Inflammatory macrophage (primary cell): ENCODE data around the gene NKIRAS2.
A peak's percentile ranks its signal among the peaks of the same experiment; 100 is the strongest.
"Not testable (repeated sequence)": the region's sequence is repeated elsewhere in the genome, so short reads cannot be mapped to it uniquely, and the experiment has no call there.

Experiments
- DNase-seq, 2 donors: peaks; one replicate each; pipeline ENCODE4 v3.0.0-alpha.2; 2020 to 2022

The NKIRAS2 gene

GRCh38 chr17:42000413-42001133 is 19.3 kb upstream of the NKIRAS2 start:
- no peak for DNase-seq

- DNase-seq: no peak
Measured at GRCh38 chr17:42001729-42002128, 18.2 kb upstream of the NKIRAS2 start.

- DNase-seq: no peak
Measured at GRCh38 chr17:42002175-42002791, 17.6 kb upstream of the NKIRAS2 start.

- no peak for DNase-seq
Measured at GRCh38 chr17:42002792-42003301, 17.0 kb upstream of the NKIRAS2 start.

GRCh38 chr17:42005166-42005565 is 14.7 kb upstream of the NKIRAS2 start:
- no peak for DNase-seq

- DNase-seq: no peak
Measured at GRCh38 chr17:42009170-42009569, 10.7 kb upstream of the NKIRAS2 start.

- DNase-seq: peak; percentile 48 to 83
Measured at GRCh38 chr17:42010266-42010680, 9.6 kb upstream of the NKIRAS2 start.

- peak; percentile 43 to 66 for DNase-seq
Measured at GRCh38 chr17:42010898-42011516, 8.9 kb upstream of the NKIRAS2 start.

- not testable (repeated sequence) for DNase-seq
Measured at GRCh38 chr17:42012363-42012762, 7.5 kb upstream of the NKIRAS2 start.

GRCh38 chr17:42013740-42014139 is 6.2 kb upstream of the NKIRAS2 start:
- DNase-seq: not testable (repeated sequence)

- peak; percentile 45 to 53 for DNase-seq
Measured at GRCh38 chr17:42016411-42016831, 3.5 kb upstream of the NKIRAS2 start.

- peak; percentile 88 to 93 for DNase-seq
Measured at GRCh38 chr17:42016941-42017865, 2.7 kb upstream of the NKIRAS2 start, which contains the start of gene DNAJC7. Gene DNAJC7 (minus strand): TSS chr17:42017439. CDS start chr17:42017416, 23 bp downstream.

GRCh38 chr17:42017866-42018200 is 2.1 kb upstream of the NKIRAS2 start:
- DNase-seq: peak in 1 of 2 donors; percentile 40

- no peak for DNase-seq
Measured at GRCh38 chr17:42018339-42018738, 1.6 kb upstream of the NKIRAS2 start.

GRCh38 chr17:42018988-42019387 is 902 bp upstream of the NKIRAS2 start:
- DNase-seq: no peak

GRCh38 chr17:42020845-42021244 is 955 bp downstream of the NKIRAS2 start:
- peak in 1 of 2 donors; percentile 13 for DNase-seq

GRCh38 chr17:42023524-42024349 is 3.8 kb downstream of the NKIRAS2 start:
- DNase-seq: peak; percentile 81 to 89

GRCh38 chr17:42025191-42025579 is 5.3 kb downstream of the NKIRAS2 start:
- no peak for DNase-seq

- DNase-seq: no peak
Measured at GRCh38 chr17:42025936-42026335, 6.0 kb downstream of the NKIRAS2 start.

GRCh38 chr17:42026857-42027589 is 7.1 kb downstream of the NKIRAS2 start:
- no peak for DNase-seq

GRCh38 chr17:42027590-42027889 is 7.7 kb downstream of the NKIRAS2 start:
- DNase-seq: no peak
